Measurements from ENCODE around the gene PRSS53.

PRSS53 gene

DNA sequence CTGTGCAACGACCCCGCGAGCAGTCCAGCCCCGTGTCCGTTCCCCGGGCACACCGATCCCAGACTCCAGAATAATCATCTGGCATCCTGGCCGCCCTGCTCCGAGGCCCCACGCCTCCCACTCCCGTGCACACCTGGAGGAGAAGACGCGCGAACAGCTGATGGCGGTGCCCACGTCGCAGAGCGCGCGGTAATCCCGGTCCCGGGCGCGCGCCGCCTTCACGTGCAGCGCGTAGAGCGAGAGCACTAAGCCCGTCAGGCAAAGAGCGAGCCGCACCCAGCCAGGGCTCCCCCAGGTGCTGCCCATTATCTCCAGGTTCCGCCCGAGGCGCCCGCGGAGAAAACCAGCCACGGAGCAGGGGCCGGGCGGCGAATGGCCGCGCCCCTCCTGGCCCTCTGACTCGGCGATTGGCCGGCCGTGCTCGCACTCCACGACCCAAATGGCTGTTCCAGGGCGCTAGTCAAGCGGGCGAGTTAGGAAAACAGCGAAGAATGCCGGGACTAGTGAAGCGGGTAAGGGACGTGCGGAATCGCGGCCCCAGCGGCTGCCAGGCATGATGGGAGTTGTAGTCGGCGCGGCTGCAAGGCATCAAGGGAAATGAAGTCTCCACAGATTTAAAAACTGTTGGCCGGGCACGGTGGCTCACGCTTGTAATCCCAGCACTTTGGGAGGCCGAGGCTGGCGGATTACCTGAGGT lies 5.8 kb upstream of the PRSS53 start, which contains the start of gene VKORC1:
Gene VKORC1, minus strand, starts transcription at position 374 of the 697 bp plus-strand sequence. Its CDS starts 68 bp downstream, at position 306.
- peak; percentile 94 for DNase-seq (ENCODE audit: low read depth, low spot score)

DNA sequence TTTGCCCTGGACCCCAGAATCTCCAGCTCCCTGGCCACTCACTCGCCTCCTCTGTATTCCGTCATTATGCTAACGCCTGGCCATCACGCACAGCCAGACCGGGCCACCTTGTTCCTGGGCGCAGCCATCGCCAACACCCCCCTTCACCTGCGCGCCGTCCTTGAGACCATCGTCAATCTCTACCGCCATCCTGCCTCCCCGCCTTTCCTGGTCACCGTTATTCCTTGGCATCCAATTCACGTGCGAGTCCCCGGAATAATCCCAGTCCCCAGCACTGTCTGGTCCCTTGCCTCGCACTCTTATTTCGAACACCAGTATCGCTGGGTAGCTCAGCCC lies 5.3 kb upstream of the PRSS53 start:
- no peak for DNase-seq (ENCODE audit: low read depth, low spot score)

DNA sequence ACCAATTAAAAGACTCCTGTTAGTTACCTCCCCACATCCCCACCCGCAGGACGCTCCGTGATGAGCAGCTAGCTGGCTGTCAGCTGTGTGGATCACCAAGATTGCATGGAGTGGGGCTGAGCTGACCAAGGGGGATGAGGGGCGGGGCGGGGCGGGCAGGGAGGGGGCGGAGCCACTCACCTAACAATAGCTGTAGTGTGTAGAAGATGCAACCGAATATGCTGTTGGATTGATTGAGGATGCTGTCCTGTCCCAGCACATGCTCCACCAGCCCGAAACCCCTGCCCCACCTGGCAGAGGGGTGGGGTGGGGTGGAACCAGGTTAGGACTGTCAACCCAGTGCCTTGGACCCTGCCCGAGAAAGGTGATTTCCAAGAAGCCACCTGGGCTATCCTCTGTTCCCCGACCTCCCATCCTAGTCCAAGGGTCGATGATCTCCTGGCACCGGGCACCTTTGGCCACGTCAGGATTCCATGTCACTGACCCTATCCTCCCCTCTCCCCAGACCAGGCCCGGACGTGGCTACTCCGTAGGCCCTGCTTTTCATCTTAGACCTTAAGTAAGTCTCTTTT lies 4.5 kb upstream of the PRSS53 start:
- DNase-seq (ENCODE audit: low read depth, low spot score), result no peak

DNA sequence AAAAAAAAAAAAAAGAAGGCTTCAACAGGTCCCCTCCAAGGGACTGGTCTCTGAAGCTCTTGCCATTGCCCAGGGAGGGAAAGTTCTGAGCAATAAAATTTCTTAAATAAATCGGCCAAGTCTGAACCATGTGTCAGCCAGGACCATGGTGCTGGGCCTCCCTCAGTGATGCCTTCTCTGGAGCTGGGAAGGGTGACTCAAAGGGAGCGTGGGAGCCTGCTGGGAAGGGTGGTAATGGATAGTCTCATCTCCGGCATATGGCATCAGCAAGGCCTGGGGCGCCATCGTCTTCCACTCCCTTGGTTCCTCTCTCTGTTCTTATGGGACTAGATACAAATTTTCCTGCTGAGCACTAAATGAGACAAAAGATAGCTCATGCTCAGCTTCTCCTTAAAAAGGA lies 3.6 kb upstream of the PRSS53 start:
- no peak for DNase-seq (ENCODE audit: low read depth, low spot score)

DNA sequence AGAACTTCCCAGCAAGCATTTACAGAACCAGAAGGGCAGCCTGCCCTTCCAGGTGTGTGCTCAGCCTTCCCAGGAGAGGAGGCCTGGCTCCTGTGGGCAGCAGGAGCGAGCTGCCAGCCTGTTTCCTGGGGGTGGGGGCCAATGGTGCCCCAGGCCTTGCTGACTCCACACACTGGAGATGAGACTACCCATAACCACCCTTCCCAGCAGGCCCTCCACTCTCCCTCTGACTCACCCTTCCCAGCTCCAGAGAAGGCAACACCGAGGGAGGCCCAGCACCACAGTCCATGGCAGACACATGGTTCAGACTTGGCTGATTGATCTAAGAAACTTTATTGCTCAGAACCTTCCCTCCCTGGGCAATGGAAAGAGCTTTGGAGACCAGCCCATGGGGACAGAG lies 1.8 kb upstream of the PRSS53 start:
- DNase-seq (ENCODE audit: low read depth, low spot score), result no peak

DNA sequence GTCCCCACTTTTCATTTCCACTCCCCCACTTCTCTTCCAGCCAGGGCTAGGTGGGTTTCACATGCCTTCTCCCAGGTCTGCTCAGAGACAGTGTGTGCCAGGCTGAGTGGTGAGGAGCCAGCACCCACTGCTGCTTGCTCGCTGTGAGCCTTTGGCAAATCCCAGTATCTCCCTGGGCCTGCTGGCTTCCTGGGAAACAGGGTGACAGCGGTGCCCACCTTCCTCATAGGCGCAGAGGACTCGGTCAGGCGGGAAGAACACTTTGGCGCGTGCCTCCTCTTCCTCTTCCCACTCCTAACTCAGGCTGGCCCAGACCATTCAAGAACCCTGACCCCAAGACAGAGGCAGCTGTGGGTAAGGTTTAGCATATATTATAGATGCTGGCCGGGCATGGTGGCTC lies 456 bp upstream of the PRSS53 start:
- no peak for DNase-seq (ENCODE audit: low read depth, low spot score)

DNA sequence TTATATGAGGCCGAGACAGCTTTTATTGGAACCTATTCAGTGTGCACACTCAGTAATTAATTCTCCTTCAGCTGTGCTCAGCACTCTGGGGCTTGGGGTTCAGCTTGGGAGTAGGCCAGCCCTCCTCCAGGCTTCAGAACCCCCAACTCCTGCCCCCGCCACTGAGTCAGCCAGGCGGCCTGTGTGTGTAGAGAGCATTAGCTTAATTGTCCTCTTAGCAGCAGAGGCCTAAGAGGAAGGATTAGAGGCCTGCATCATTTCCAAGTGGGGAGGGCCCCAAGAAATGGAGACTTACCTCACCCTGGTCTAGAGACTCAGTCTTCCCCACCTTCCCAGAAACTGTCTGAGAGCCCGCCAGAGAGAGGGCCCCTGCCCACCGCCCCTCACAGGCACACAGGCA lies 772 bp downstream of the PRSS53 start:
- no peak for DNase-seq (ENCODE audit: low read depth, low spot score)

DNA sequence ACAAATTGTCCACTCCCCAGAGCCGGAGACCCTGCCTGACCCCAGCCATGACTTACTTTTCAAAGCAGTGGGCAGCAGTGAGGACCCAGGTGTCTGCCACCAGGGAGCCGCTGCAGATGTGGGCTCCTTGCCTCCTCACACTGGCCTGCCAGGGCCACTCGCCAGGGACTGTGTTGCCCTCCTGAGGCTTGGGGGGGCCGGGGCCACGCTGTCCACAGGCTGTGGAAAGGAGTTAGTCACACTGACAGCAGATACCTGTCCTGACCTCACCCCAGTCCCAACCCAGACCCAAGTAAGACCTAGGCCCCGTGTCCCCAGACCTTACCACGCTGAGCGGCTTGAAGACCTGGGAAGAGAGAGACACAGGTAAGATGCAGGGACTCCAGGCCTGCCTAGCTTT lies 1.3 kb downstream of the PRSS53 start:
- no peak for DNase-seq (ENCODE audit: low read depth, low spot score)

DNA sequence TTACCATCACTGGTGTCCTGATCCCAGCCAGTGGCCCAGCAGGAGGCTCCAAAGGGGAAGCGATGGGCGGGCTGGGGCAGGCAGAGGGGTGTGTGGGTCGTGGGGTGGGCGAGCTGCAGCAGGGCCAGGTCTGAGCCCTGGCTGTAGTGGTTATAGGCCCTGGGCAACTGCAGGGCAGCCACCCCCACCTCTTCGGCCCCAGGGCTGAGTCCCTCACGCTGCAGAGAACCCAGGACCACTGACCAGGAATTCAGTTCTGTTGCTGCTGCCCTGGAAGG lies 2.2 kb downstream of the PRSS53 start:
- no peak for DNase-seq (ENCODE audit: low read depth, low spot score)

DNA sequence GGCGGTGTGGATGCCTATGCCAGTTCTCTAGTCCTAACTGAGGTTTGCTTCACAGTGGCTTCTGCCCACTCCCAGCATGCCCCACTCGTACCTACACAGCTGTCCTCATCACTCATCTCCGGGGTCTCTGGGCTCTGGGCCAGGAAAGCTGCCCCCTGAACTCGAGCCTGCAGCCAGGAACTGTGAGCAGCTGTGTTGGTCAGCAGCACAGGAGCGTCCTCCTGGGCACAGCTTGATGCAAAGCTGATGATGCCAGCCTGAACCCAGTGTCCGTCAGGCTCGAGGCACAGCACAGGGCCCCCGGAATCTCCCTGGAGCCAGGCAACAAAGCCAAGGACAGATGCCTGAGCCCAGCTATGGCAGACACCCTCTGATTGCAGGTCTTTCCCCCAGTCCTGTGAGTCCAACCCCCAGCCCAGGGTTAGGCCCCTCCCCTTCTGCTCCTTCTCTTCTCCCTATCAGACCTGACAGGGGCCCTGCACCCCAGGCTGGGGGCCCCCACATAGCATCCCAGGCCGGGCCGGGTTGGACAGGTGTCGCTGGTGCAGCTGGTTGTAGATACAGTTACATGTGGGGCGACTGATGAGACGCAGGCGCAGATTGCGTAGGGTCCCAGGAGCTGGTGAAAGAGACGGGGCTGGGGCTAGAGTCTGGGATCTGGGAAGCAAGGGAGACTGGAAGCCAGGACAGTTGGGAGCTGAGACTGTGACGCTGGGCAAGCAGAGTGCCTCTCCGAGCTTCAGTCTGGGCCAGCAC lies 2.7 kb downstream of the PRSS53 start:
- no peak for DNase-seq (ENCODE audit: low read depth, low spot score)

DNA sequence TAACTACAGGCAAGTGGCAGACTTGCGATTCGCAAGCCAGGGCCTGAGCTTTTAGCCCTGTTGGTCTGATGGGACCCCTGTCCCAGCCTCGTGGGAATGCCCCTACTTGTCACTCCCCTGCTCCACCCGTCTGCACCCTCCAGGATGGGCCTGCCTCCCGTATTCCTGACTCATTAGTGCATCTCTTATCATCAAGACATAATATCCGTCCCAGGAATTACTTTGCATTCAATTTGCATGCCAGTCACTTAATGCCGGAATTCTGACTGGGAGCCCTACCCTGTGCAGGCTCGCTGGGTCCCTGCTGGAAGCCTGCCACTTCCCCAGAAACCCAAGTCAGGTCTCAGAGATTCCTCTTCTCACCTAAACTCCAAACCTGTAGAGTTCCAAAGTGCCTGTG lies 3.3 kb downstream of the PRSS53 start:
- DNase-seq (ENCODE audit: low read depth, low spot score), result no peak

DNA sequence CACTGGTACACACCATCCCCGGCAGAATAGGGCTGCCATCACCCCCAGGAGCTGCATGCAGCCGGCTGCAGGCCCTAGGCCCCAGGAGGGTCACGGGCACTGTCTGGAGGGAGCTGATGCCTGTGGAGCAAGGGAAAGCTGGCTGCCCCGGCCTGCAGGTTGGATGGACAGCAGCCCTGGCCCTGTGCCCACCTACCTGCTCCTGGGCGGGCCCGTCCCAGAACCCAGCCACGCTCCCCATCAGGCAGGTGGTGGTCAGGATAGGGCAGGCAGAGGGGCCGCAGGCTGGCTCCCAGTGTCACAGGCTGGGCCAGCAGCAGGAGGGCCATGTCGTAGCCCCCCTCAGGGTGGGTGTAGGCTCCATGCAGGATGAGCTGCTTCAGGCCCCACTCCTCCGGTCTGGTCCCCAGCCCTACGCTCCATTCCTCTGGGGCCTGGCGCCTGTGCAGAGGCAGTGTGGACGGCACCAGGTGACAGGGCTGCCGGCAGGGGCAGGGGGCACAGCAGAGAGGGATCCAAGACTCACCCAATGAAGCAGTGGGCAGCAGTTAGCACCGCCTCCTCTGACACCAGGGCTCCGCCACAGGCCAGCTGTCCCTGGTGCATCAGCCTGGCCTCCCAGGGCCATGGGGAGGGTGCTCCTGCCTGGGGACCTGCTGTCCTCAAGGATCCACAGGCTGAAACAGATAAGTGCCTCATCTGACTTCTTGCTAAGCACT lies 4.0 kb downstream of the PRSS53 start:
- DNase-seq (ENCODE audit: low read depth, low spot score), result no peak

DNA sequence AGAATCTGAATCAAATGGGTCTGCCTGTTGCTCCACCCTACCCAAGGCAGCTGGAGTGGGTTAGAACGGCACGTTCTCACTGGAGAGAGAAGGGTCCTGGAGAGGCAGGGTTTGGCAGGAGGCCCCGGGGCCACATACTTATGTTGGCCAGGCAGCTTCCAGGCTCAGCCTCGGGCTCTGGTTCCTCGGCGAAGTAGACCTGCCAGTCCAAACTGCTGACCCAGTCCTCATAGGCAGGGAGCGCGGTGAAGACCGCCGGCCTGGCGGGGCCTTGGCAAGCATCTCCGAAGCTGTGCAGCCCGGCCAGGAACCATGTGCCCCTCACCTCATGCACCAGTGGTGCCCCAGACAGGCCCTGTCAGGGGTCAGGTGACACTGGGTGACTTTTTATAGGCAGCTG lies 4.8 kb downstream of the PRSS53 start:
- DNase-seq (ENCODE audit: low read depth, low spot score), result no peak

DNA sequence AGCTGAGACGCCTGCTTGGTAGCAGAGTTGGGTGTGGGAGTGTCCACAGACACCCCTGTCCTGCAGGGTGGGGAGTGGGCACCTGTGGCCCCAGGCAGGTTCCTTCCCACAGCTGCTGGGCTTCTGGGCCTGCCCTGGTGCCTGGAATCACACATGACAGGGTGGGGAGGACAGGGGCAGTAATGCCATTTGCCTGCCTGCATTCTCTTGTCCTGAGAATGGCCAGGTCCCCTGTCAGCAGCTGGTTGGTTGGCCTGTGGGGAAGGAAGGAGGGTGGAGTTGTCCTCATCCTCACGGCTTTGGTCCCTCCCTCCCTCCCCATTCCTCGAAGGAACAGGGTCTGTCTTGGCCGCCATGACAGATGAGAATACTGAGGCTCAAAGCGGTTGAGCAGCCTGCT lies 5.2 kb downstream of the PRSS53 start:
- DNase-seq (ENCODE audit: low read depth, low spot score), result no peak

DNA sequence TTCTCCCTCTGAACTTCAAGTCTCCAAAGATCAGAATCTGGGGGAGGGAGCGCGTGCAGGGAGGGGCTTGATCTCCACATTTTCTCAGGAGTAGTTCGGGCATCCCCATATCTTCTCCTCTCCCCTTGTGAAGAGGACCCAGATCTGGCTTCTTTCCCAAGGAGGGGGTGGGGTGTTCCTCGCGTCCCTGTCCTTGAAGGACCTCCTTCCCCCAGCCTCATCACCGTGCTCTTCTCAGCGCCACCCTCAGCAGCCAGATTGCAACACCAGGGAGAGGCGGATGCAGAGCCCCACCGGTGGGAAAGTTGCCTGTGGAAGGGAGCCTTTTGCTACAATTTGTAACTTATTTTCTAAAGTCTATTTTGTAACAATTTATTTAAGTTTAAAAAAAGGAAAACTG lies 5.7 kb downstream of the PRSS53 start:
- no peak for DNase-seq (ENCODE audit: low read depth, low spot score)

DNA sequence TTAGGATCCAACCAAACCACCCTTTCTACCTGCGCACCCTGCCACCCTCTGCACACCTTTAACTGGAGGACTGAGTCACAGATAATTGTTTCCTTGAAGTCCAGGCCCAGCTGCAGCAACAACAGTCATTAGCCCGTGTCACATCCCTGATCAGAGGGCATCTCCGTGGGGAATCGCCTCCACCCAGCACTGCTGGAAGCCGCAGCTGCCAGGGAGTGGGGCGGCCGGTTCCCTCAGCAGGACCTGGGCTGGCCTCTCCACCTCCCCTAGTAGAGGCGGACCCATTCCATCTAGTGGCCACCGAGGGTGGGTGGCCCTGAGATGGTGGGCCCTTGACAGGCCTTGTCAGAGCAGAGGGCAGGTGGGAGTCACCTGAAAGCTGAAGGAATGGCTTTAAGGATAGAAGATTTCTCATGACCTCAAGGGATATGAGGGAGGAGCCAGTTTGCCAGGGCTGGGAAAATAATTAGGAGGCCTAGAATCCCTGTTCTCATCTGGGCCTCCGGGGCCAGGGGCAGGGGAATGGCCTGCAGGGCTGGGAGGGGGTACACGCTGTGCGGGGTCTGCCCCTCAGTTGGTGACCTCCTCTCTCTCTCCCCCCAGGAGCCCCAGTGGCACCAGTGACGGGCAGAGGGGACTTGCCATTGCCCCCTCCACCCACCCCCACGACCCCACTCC lies 6.2 kb downstream of the PRSS53 start:
- DNase-seq (ENCODE audit: low read depth, low spot score), result no peak

DNA sequence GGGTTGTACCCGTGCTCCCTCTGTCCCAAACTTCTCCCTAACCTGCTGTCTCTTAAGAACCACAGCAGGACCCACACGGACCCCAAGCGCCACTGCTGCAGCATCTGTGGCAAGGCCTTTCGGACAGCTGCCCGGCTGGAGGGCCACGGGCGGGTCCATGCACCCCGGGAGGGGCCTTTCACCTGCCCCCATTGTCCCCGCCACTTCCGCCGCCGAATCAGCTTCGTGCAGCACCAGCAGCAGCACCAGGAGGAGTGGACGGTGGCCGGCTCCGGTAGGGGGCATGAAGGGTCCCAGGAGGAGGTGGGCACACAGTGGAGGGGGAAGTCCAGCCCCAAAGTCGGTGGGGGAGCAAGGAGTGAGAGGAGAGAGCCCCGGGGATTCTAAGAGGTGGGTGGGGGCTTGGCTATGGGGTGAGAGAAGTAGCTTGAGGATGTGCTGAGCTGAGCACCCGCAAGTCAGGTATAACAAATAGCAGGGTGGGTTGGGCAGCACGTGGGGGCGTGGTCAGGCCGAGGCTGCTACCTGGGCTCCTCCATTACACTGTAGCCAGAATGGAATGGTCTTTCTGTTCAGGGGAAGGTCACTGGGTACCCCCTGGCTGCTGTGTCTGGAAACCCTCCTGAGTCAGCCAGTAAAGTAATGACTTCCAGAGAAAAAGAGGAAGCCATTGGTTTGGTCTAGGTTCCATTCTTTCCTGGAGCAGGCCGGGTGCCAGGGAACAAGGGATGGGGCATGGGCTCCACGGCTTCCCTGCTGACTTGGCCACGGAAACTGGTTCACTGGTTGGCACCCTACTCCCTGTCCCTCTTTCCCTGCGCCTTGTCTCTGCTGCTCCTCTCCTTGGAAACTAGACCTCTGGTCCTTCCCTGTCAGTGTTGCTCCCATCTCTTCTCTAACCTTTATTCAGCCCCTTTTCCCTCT lies 7.1 kb downstream of the PRSS53 start:
- no peak for DNase-seq (ENCODE audit: low read depth, low spot score)

DNA sequence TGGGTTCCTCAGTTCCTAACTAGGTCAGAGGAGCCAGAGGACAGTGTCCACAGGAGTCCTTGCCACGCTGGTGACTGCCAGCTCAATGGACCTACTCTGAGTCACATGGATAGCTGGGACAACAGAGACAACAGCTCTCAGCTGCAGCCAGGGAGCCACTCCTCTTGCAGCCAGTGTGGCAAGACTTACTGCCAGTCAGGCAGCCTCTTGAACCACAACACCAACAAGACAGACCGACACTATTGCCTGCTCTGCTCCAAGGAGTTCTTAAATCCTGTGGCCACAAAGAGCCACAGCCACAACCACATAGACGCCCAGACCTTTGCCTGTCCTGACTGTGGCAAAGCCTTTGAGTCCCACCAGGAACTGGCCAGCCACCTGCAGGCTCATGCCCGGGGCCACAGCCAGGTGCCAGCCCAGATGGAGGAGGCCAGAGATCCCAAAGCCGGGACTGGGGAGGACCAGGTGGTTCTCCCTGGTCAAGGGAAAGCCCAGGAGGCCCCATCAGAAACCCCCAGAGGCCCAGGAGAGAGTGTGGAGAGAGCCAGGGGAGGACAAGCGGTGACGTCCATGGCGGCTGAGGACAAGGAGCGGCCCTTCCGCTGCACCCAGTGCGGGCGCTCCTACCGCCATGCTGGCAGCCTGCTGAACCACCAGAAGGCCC lies 7.9 kb downstream of the PRSS53 start:
- no peak for DNase-seq (ENCODE audit: low read depth, low spot score)

DNA sequence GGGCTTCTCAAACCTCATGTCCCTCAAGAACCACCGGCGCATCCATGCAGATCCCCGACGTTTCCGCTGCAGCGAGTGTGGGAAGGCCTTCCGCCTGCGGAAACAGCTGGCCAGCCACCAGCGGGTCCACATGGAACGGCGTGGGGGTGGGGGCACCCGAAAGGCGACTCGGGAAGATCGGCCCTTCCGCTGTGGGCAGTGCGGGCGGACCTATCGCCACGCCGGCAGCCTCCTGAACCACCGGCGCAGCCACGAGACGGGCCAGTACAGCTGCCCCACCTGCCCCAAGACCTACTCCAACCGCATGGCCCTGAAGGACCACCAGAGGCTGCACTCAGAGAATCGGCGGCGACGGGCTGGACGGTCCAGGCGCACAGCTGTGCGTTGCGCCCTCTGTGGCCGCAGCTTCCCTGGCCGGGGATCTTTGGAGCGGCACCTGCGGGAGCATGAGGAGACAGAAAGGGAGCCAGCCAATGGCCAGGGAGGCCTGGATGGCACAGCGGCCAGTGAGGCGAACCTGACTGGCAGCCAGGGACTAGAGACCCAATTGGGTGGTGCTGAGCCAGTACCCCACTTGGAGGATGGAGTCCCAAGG lies 8.6 kb downstream of the PRSS53 start:
- DNase-seq (ENCODE audit: low read depth, low spot score), result no peak

DNA sequence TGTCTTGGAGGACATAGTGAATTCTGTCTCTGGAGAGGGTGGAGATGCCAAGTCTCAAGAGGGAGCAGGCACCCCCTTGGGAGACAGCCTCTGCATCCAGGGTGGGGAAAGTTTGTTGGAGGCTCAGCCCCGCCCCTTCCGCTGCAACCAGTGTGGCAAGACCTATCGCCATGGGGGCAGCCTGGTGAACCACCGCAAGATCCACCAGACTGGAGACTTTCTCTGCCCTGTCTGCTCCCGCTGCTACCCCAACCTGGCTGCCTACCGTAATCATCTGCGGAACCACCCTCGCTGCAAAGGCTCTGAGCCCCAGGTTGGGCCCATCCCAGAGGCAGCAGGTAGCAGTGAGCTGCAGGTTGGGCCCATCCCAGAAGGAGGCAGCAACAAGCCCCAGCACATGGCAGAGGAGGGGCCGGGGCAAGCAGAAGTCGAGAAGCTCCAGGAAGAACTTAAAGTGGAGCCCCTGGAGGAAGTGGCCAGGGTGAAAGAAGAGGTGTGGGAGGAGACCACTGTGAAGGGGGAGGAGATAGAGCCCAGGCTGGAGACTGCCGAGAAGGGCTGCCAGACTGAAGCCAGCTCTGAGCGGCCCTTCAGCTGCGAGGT lies 9.3 kb downstream of the PRSS53 start:
- DNase-seq (ENCODE audit: low read depth, low spot score), result no peak

Measured in iPS DF 19.7 (cell line).